ENCODE data around the gene CRYBB3. TPM values are rescaled to one million over a fixed set of nuclear protein-coding genes. Genes with fewer than 3 reads are reported as not detected.
"Not testable (repeated sequence)": the region's sequence is repeated elsewhere in the genome, so short reads cannot be mapped to it uniquely, and the experiment has no call there.

CRYBB3 gene
- polyA plus RNA-seq, 1 experiment, result not detected

GRCh38 chr22:25177895-25178294 is 21.8 kb upstream of the CRYBB3 start:
- Histone ChIP-seq H3K9me3 (ENCODE audit: control insufficient read depth, insufficient read depth, low read length) (peaks cover 11% of the 10 kb centered on the region; the same call in 1 of the 2 replicates), H3K27me3 (ENCODE audit: control insufficient read depth, insufficient read depth, low read length) (no peaks in the 10 kb centered on the region), H3K27ac (ENCODE audit: low read depth, low read length) (no peak overlapping the region), H3K4me3 (ENCODE audit: low read depth, low read length) (no peak overlapping the region)
- ChIA-PET CTCF (no interaction called here), POLR2A (no interaction called here)
- DNase-seq (ENCODE audit: low read depth, low spot score), result no peak
- no peak for TF ChIP-seq CTCF (IDR thresholded peaks at IDR 0.05; ENCODE audit: low read depth, low read length)

- H3K27ac ChIP-seq (ENCODE audit: low read depth, low read length); POLR2A ChIA-PET; H3K27me3 ChIP-seq (ENCODE audit: control insufficient read depth, insufficient read depth, low read length); H3K4me3 ChIP-seq (ENCODE audit: low read depth, low read length); DNase-seq (ENCODE audit: low read depth, low spot score); CTCF ChIA-PET: not testable (repeated sequence)
- H3K9me3 ChIP-seq (ENCODE audit: control insufficient read depth, insufficient read depth, low read length), result peaks cover 11% of the 10 kb centered on the region; the same call in 1 of the 2 replicates
Measured at GRCh38 chr22:25178348-25178747, 21.3 kb upstream of the CRYBB3 start.

GRCh38 chr22:25178869-25179631 is 20.6 kb upstream of the CRYBB3 start:
- H3K27me3 ChIP-seq (ENCODE audit: control insufficient read depth, insufficient read depth, low read length); H3K27ac ChIP-seq (ENCODE audit: low read depth, low read length); POLR2A ChIA-PET; DNase-seq (ENCODE audit: low read depth, low spot score); H3K4me3 ChIP-seq (ENCODE audit: low read depth, low read length): not testable (repeated sequence)
- H3K9me3 ChIP-seq (ENCODE audit: control insufficient read depth, insufficient read depth, low read length), result peaks cover 11% of the 10 kb centered on the region; the same call in 1 of the 2 replicates
- CTCF ChIA-PET, result interaction anchor here (1.5 kb wide), 1 partner anchor 23 kb away, joined by 3 read pairs; no protein-coding TSS in a partner anchor

GRCh38 chr22:25182131-25183110 is 17.2 kb upstream of the CRYBB3 start:
- ChIA-PET CTCF (no interaction called here), POLR2A (no interaction called here)
- no peak for DNase-seq (ENCODE audit: low read depth, low spot score)

GRCh38 chr22:25183949-25184619 is 15.6 kb upstream of the CRYBB3 start:
- H3K27me3 ChIP-seq (ENCODE audit: control insufficient read depth, insufficient read depth, low read length), result no peaks in the 10 kb centered on the region
- TF ChIP-seq CTCF (IDR thresholded peaks at IDR 0.05; ENCODE audit: low read depth, low read length), result no peak
- peaks cover 4% of the 10 kb centered on the region; the same call in 1 of the 2 replicates for H3K9me3 ChIP-seq (ENCODE audit: control insufficient read depth, insufficient read depth, low read length)
- POLR2A ChIA-PET, result no interaction called here
- no peak for DNase-seq (ENCODE audit: low read depth, low spot score)
- no peak overlapping the region for H3K27ac ChIP-seq (ENCODE audit: low read depth, low read length)
- no peak overlapping the region for H3K4me3 ChIP-seq (ENCODE audit: low read depth, low read length)
- CTCF ChIA-PET, result no interaction called here

More at GRCh38 chr22:25182131-25183110, 17.2 kb upstream of the CRYBB3 start:
- H3K4me3 ChIP-seq (ENCODE audit: low read depth, low read length), result no peak overlapping the region
- no peak overlapping the region for H3K27ac ChIP-seq (ENCODE audit: low read depth, low read length)
- no peak for TF ChIP-seq CTCF (IDR thresholded peaks at IDR 0.05; ENCODE audit: low read depth, low read length)
- peaks cover 11% of the 10 kb centered on the region; the same call in 1 of the 2 replicates for H3K9me3 ChIP-seq (ENCODE audit: control insufficient read depth, insufficient read depth, low read length)
- H3K27me3 ChIP-seq (ENCODE audit: control insufficient read depth, insufficient read depth, low read length), result no peaks in the 10 kb centered on the region

Data from AG04450 (cell line).